Measurements from ENCODE around the gene AFF2. TPM values are rescaled to one million over a fixed set of nuclear protein-coding genes. Genes with fewer than 3 reads are reported as not detected.
"Not testable (repeated sequence)": the region's sequence is repeated elsewhere in the genome, so short reads cannot be mapped to it uniquely, and the experiment has no call there.

The AFF2 gene
- total and polyA plus RNA-seq, 5 experiments from 2014 or later = 0.13 to 2.0 (median 0.24) TPM

DNA sequence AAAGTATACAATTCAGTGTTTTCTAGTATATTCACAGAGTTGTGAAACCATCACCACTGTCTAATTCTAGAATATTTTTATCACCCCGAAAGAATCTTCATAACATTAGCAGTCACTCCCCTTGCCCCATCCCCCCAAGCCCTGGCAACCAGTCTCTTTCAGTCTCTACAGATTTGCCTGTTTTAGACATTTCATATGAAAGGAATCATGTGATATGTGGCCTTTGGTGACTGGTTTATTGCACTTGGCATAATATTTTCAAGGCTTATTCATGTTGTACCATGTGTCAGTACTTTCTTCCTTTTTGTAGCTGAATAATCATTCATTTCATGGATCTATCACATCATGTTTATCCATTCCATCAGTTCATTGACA, 371.7 kb downstream of the AFF2 start:
- ATAC-seq (no peak), DNase-seq (no peak)
- no peaks in the 10 kb centered on the region for H3K27me3 Mint-ChIP-seq
- no peak overlapping the region for H3K4me3 Mint-ChIP-seq
- no peaks in the 10 kb centered on the region for H3K36me3 Mint-ChIP-seq
- peaks cover 0 to 2% (median 0%) of the 10 kb centered on the region in 9 donors for H3K9me3 Mint-ChIP-seq
- no peak overlapping the region for H3K27ac Mint-ChIP-seq
- POLR2A ChIA-PET = no interaction called here
- no peaks in the 10 kb centered on the region for H3K4me1 Mint-ChIP-seq

DNA sequence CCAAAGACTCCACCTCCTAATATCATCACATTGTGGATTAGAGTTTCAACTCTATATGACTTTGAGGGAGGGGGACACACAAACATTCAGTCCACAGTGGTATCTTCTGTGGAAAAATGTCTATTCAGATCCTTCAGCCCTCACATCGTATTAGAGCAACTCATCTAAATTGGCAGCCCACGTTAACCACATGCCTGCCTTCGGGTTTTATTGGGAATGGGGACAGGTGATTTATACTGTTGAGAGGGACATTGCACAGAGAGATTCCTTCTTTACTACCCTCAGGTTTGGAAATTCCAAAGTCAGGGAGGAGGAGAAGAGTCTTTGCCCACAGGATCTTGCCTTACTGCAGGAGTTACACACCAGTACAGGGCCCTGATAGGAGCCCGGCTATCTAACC, 372.5 kb downstream of the AFF2 start:
- POLR2A ChIA-PET = no interaction called here
- no peak overlapping the region for H3K4me3 Mint-ChIP-seq
- H3K36me3 Mint-ChIP-seq = no peaks in the 10 kb centered on the region
- no peaks in the 10 kb centered on the region for H3K27me3 Mint-ChIP-seq
- H3K9me3 Mint-ChIP-seq = peaks cover 0 to 2% (median 0%) of the 10 kb centered on the region in 9 donors
- no peak for DNase-seq
- no peaks in the 10 kb centered on the region for H3K4me1 Mint-ChIP-seq
- no peak for ATAC-seq
- H3K27ac Mint-ChIP-seq = no peak overlapping the region

DNA sequence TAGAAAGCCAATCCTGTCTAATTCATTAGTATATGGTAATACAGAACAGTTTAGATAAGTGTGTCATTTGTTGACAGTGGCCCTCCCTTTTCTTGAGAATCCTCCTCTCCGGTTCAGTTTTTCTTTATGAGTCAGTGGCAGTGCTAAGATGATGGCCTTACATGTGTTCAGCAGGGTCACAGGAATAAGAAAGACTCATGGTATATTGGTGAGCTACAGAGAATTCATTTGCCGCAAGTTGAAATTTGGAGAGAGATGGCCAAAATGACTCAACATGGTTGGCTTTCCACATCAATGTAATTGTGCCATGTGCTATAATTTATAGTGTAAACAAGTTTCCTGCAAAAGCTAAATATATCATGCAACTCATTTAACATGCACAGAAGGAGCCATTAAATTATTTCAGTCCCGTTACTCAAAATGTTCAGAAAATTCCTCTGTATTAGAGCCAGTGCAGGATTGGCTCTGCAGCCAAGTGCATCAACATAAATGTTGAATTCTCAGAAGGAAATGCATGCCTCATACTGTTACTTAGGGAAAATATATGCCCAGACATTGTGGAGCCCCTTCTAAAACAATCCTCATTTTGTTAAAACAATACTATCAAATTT, 374.3 kb downstream of the AFF2 start:
- Mint-ChIP-seq H3K4me3 (no peak overlapping the region), H3K27ac (no peak overlapping the region), H3K4me1 (no peaks in the 10 kb centered on the region), H3K9me3 (no peaks in the 10 kb centered on the region), H3K27me3 (no peaks in the 10 kb centered on the region), H3K36me3 (no peaks in the 10 kb centered on the region)
- no peak for ATAC-seq
- POLR2A ChIA-PET = no interaction called here
- DNase-seq = no peak

DNA sequence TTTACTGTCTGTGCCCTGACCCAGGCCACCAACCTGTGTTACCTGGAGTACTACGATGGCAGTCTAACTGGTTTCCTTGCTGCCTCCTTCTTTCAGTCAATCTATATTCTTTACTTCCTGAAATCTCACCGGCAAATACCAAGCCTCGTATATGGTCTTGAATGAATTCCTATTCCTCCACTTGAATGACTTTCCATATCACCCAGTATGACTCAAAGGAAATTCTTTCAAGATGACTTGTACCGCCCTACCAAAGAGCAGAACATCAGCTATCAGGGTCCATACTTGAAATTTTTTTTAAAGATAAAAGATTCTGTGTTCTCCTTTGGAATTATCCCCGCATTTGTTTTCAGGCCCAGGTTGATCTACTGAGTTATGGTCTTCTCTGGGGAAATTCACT, 378.0 kb downstream of the AFF2 start:
- Mint-ChIP-seq H3K4me1 (no peaks in the 10 kb centered on the region), H3K27me3 (no peaks in the 10 kb centered on the region), H3K4me3 (no peak overlapping the region), H3K36me3 (no peaks in the 10 kb centered on the region), H3K9me3 (no peaks in the 10 kb centered on the region), H3K27ac (no peak overlapping the region)
- DNase-seq = no peak
- no peak for ATAC-seq
- POLR2A ChIA-PET = no interaction called here

DNA sequence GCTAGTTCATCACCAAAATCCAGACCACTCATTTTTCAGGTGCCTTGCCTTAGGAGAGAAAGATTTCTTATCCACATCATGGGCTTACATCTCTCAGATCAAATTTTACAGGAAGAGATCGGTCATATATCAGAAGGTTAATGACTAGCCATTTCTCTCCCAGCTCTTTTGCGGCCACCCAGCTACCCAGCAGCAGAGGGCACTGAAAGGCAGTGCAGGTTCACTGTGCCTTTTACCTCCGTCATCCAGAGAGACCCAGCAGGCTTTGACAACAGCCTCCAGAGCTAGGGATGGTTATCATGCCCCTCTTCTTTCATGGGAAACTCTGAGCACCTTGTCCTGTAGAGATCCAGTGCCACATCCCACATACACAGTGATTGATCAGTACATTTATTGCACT, 384.8 kb downstream of the AFF2 start:
- H3K4me3 Mint-ChIP-seq = no peak overlapping the region

DNA sequence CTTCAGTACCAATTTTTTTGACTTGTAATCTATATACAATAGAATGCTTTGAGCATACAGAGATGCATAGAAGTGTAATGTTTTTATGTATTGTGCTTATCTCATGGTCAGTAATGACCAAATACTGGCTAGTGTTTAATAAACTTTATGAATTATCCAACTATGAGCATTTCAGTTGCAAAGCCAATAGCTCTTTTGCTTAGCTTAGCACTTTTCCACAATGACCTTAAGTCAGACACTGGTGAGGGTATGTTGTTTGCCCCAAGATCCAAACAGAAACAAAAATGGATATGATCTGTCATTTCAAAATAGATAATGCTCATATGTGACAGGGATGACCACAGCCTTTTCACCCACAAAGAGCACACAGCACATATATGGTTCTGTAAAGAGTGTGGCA, 393.0 kb downstream of the AFF2 start:
- DNase-seq (no peak), ATAC-seq (no peak)
- peaks cover 0 to 2% (median 0%) of the 10 kb centered on the region in 5 donors for H3K27me3 Mint-ChIP-seq
- POLR2A ChIA-PET = no interaction called here
- H3K4me1 Mint-ChIP-seq = no peaks in the 10 kb centered on the region
- H3K36me3 Mint-ChIP-seq = no peaks in the 10 kb centered on the region
- peaks cover 0 to 3% (median 0%) of the 10 kb centered on the region in 9 donors for H3K9me3 Mint-ChIP-seq
- no peak overlapping the region for H3K4me3 Mint-ChIP-seq
- H3K27ac Mint-ChIP-seq = no peak overlapping the region

More for the DNA sequence above, 384.8 kb downstream of the AFF2 start:
- Mint-ChIP-seq H3K27ac (no peak overlapping the region), H3K36me3 (no peaks in the 10 kb centered on the region), H3K9me3 (no peaks in the 10 kb centered on the region), H3K4me1 (no peaks in the 10 kb centered on the region), H3K27me3 (no peaks in the 10 kb centered on the region)
- ATAC-seq (no peak), DNase-seq (no peak)
- POLR2A ChIA-PET = no interaction called here

DNA sequence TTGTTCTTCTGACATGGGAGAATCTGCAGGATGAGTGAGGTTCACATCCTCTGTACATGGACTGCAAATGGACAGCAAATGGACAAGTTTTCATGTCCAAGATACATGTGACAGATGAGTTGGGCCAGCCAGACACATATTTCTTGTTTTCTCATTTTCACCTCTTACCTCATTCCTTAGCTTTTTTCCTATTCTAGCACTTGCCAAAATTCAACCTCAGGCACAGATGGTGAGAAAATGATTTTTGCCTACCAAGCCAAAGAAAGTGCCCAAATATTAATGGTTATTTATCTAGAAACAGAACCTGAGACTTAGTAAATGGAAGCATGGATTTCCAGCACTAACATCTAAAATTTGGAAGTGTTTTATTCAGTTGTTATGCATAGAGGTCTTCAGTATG, 402.2 kb downstream of the AFF2 start:
- POLR2A ChIA-PET = no interaction called here
- H3K4me1 Mint-ChIP-seq = peaks cover 0 to 1% (median 0%) of the 10 kb centered on the region in 4 donors
- H3K4me3 Mint-ChIP-seq = no peak overlapping the region
- no peak for DNase-seq
- H3K27me3 Mint-ChIP-seq = no peaks in the 10 kb centered on the region
- H3K27ac Mint-ChIP-seq = no peak overlapping the region
- peaks cover 0 to 10% (median 0%) of the 10 kb centered on the region in 9 donors for H3K9me3 Mint-ChIP-seq
- peaks cover 0 to 9% (median 3%) of the 10 kb centered on the region in 3 donors for H3K36me3 Mint-ChIP-seq
- no peak for ATAC-seq

DNA sequence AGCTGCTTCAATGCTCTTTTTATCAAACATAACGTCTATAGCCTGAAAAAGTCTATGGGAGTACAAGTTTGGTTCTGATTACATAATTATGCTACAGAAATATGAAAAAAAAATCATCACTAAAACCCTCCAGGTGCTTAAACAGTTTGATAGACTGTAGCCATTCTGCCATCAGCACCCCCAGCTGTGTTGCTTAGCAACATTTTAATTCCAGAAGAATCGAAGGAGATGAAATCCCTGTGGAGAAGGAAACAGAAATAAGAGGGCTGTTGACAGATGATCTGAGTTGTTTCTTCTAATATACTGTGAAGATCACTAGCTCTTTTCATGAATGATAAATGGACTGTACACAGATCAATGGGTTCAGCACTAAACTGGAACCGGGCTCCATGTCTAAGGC, 402.8 kb downstream of the AFF2 start:
- Mint-ChIP-seq H3K4me3 (no peak overlapping the region), H3K36me3 (peaks cover 0 to 9% (median 3%) of the 10 kb centered on the region in 3 donors), H3K9me3 (peaks cover 0 to 13% (median 0%) of the 10 kb centered on the region in 9 donors), H3K27me3 (no peaks in the 10 kb centered on the region), H3K4me1 (peaks cover 0 to 1% (median 0%) of the 10 kb centered on the region in 4 donors), H3K27ac (no peak overlapping the region)
- POLR2A ChIA-PET = no interaction called here
- DNase-seq (no peak), ATAC-seq (no peak)

DNA sequence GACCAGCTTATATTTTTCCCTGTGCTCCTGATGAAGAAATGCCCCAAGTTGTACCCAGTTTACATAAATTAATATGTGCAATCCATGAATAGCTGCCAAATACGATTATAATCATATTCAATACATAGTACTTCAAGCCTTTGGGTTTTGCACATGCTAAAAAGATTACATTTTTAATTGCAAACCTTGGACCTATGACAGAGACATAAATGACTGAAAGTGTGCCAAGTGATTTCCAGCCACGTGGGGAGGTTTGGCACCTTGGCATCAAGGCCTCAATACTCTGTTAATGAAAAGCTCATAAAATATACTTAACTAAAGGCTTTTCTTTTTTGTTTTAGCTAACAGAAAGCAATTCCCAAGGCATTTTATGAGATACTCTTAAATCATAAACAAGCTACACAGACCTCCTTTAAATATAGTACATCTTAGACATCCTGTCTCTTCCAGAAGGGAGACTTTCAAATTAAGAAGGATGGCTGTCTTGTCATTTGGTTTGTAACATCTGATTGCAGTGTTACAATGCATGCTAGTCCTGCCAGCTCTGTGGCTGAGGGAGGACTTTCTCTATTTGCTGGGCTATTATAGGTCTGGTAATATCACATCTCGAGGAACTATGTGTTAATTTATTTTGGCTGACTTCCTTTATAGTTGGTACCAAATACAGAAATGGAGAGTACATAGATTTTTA, 404.1 kb downstream of the AFF2 start:
- no peaks in the 10 kb centered on the region for H3K27me3 Mint-ChIP-seq
- H3K36me3 Mint-ChIP-seq = peaks cover 0 to 9% (median 3%) of the 10 kb centered on the region in 3 donors
- H3K9me3 Mint-ChIP-seq = peaks cover 0 to 17% (median 0%) of the 10 kb centered on the region in 9 donors
- POLR2A ChIA-PET = no interaction called here
- no peak overlapping the region for H3K4me3 Mint-ChIP-seq
- no peak overlapping the region for H3K27ac Mint-ChIP-seq
- no peak for DNase-seq
- no peak for ATAC-seq
- peaks cover 0 to 1% (median 0%) of the 10 kb centered on the region in 4 donors for H3K4me1 Mint-ChIP-seq

DNA sequence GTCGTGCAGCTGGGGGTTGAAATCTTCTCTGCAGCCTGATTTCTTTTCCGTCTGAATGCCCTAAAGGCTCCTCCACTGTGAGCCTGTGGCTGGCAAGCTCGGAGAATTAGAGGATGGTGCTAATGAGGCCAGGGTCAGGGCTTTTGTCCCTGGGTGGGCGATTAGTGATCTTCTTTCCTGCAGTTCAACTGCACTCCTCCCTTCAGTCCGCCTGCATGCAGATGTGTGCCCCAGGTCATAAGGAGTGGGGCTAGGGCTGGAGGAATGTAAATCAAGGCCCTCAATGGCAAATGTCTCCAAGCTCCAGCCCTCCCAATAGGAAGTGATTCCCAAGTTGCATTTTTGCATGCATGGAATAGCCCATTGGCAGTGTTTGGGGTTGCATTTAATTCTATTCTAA, 405.0 kb downstream of the AFF2 start:
- H3K4me1 Mint-ChIP-seq = peaks cover 0 to 1% (median 0%) of the 10 kb centered on the region in 4 donors
- H3K4me3 Mint-ChIP-seq = no peak overlapping the region
- H3K36me3 Mint-ChIP-seq = peaks cover 0 to 9% (median 5%) of the 10 kb centered on the region in 3 donors
- H3K9me3 Mint-ChIP-seq = peaks cover 0 to 17% (median 0%) of the 10 kb centered on the region in 9 donors
- ATAC-seq (no peak), DNase-seq (no peak)
- H3K27me3 Mint-ChIP-seq = no peaks in the 10 kb centered on the region
- POLR2A ChIA-PET = no interaction called here
- H3K27ac Mint-ChIP-seq = no peak overlapping the region

DNA sequence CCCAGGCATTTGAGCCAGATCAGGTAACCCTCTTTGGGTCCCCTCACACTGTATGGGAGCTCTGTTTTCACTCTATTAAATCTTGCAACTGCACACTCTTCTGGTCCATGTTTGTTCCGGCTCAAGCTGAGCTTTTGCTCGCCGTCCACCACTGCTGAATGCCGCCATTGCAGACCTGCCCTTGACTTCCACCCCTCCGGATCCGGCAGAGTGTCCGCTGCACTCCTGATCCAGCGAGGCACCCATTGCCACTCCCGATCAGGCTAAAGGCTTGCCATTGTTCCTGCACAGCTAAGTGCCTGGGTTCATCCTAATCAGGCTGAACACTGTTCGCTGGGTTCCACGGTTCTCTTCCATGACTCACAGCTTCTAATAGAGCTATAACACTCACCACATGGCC, 406.2 kb downstream of the AFF2 start:
- H3K4me1 Mint-ChIP-seq, ATAC-seq, H3K27ac Mint-ChIP-seq, DNase-seq, H3K36me3 Mint-ChIP-seq, H3K4me3 Mint-ChIP-seq, POLR2A ChIA-PET, H3K27me3 Mint-ChIP-seq: not testable (repeated sequence)
- peaks cover 0 to 17% (median 0%) of the 10 kb centered on the region in 9 donors for H3K9me3 Mint-ChIP-seq

DNA sequence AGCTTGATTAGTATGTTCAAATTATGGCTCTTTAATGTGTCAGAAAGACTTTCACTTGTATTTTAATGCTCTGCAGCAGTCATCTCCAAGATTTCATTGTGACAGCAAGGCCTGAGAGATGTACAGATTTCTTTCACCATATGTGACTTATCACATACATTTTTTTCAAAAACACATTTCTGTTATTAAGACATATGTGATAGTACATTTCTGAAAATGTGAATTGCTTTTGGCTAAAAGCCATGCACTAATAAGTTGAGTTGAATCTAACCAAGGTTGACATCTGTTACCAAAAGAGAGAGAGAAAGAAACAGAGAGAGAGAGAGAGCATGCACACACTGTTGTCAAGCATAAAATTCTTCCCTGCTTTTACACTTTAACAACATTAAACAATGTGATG, 409.3 kb downstream of the AFF2 start:
- Mint-ChIP-seq H3K36me3 (peaks cover 0 to 9% (median 5%) of the 10 kb centered on the region in 3 donors), H3K9me3 (peaks cover 0 to 17% (median 0%) of the 10 kb centered on the region in 9 donors), H3K27me3 (no peaks in the 10 kb centered on the region), H3K27ac (no peak overlapping the region), H3K4me3 (no peak overlapping the region), H3K4me1 (no peaks in the 10 kb centered on the region)
- ATAC-seq (no peak), DNase-seq (no peak)
- POLR2A ChIA-PET = no interaction called here

DNA sequence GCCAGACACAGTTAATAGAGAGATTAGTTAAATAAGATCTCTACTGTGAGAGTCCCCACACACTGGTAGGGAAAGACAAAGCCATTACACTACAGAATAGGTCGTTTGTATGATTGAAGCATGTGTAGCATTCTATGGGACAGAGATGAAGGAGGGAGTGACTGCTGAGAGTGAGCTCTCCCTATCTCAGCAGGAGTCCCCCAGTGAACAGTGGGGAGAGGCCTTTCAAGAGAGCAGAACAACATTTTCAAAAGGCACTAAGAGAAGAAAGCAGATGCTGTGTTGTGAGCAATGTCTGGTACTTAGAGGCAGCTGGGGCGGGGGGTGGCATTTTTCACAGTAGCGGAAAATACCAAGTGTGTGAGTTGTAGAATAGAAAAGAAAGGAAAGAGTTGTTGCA, 413.6 kb downstream of the AFF2 start:
- H3K36me3 Mint-ChIP-seq = peaks cover 0 to 2% (median 0%) of the 10 kb centered on the region in 3 donors
- H3K27ac Mint-ChIP-seq = no peak overlapping the region
- DNase-seq (no peak), ATAC-seq (no peak)
- H3K4me1 Mint-ChIP-seq = no peaks in the 10 kb centered on the region
- H3K4me3 Mint-ChIP-seq = no peak overlapping the region
- POLR2A ChIA-PET = no interaction called here
- H3K27me3 Mint-ChIP-seq = no peaks in the 10 kb centered on the region
- no peaks in the 10 kb centered on the region for H3K9me3 Mint-ChIP-seq

DNA sequence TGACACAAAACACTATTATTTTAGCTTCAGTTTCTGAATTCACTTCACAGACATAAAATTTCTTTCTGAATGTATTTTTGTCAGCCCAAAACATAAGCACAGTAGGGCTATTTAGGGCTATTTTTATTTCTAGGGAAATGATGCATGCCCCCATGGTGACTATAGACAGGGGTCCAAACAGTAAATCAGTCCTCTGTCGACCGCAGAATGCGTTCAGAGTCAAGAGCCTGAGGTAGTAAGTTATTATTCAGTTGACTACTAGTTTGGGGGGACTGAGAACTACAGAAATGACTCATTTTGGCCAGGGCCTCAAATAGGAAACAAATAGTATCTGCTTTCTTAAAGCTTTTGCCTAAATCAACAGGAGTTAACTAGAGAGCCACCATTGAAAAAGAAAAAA, 414.4 kb downstream of the AFF2 start:
- Mint-ChIP-seq H3K4me3 (no peak overlapping the region), H3K27me3 (no peaks in the 10 kb centered on the region), H3K27ac (no peak overlapping the region), H3K36me3 (peaks cover 0 to 2% (median 0%) of the 10 kb centered on the region in 3 donors), H3K4me1 (no peaks in the 10 kb centered on the region), H3K9me3 (no peaks in the 10 kb centered on the region)
- no peak for DNase-seq
- POLR2A ChIA-PET = no interaction called here
- no peak for ATAC-seq
